ENCODE measurements around the gene NCOR1.
A peak's percentile ranks its signal among the peaks of the same experiment; 100 is the strongest.
"Not testable (repeated sequence)": the region's sequence is repeated elsewhere in the genome, so short reads cannot be mapped to it uniquely, and the experiment has no call there.

NCOR1 gene

GRCh38 chr17:16215965-16216316, 607 bp upstream of the NCOR1 start:
- no peak for DNase-seq (ENCODE audit: low read depth in 2 of 2, low spot score in 1 of 2)

GRCh38 chr17:16215002-16215272, 397 bp downstream of the NCOR1 start:
- DNase-seq (ENCODE audit: low read depth in 2 of 2, low spot score in 1 of 2) = peak in 1 of 2 donors; percentile 10

- no peak for DNase-seq (ENCODE audit: low read depth in 2 of 2, low spot score in 1 of 2)
These were observed 938 bp downstream of the NCOR1 start for GRCh38 chr17:16214190-16215001.

GRCh38 chr17:16212793-16213192, 2.5 kb downstream of the NCOR1 start:
- DNase-seq (ENCODE audit: low read depth in 2 of 2, low spot score in 1 of 2) = no peak

- no peak for DNase-seq (ENCODE audit: low read depth in 2 of 2, low spot score in 1 of 2)
These were observed 3.7 kb downstream of the NCOR1 start for GRCh38 chr17:16211590-16211989.

- not testable (repeated sequence) for DNase-seq (ENCODE audit: low read depth in 2 of 2, low spot score in 1 of 2)
These were observed 10.6 kb downstream of the NCOR1 start for GRCh38 chr17:16204763-16205162.

GRCh38 chr17:16202554-16203500, 12.5 kb downstream of the NCOR1 start:
- not testable (repeated sequence) for DNase-seq (ENCODE audit: low read depth in 2 of 2, low spot score in 1 of 2)

GRCh38 chr17:16201693-16202131, 13.6 kb downstream of the NCOR1 start:
- not testable (repeated sequence) for DNase-seq (ENCODE audit: low read depth in 2 of 2, low spot score in 1 of 2)

GRCh38 chr17:16199093-16199492, 16.2 kb downstream of the NCOR1 start:
- DNase-seq (ENCODE audit: low read depth in 2 of 2, low spot score in 1 of 2) = no peak

- DNase-seq (ENCODE audit: low read depth in 2 of 2, low spot score in 1 of 2) = no peak
These were observed 18.1 kb downstream of the NCOR1 start for GRCh38 chr17:16197276-16197675.

GRCh38 chr17:16194307-16194835, 21.0 kb downstream of the NCOR1 start:
- not testable (repeated sequence) for DNase-seq (ENCODE audit: low read depth in 2 of 2, low spot score in 1 of 2)

- no peak for DNase-seq (ENCODE audit: low read depth in 2 of 2, low spot score in 1 of 2)
These were observed 23.7 kb downstream of the NCOR1 start for GRCh38 chr17:16191604-16192003.

GRCh38 chr17:16190703-16191360, 24.5 kb downstream of the NCOR1 start:
- no peak for DNase-seq (ENCODE audit: low read depth in 2 of 2, low spot score in 1 of 2)

GRCh38 chr17:16189791-16190348, 25.5 kb downstream of the NCOR1 start:
- no peak for DNase-seq (ENCODE audit: low read depth in 2 of 2, low spot score in 1 of 2)

GRCh38 chr17:16187642-16188041, 27.7 kb downstream of the NCOR1 start:
- DNase-seq (ENCODE audit: low read depth in 2 of 2, low spot score in 1 of 2) = no peak

GRCh38 chr17:16181581-16181980, 33.8 kb downstream of the NCOR1 start:
- no peak for DNase-seq (ENCODE audit: low read depth in 2 of 2, low spot score in 1 of 2)

- no peak for DNase-seq (ENCODE audit: low read depth in 2 of 2, low spot score in 1 of 2)
These were observed 36.5 kb downstream of the NCOR1 start for GRCh38 chr17:16178836-16179235.

GRCh38 chr17:16171613-16172012, 43.7 kb downstream of the NCOR1 start:
- no peak for DNase-seq (ENCODE audit: low read depth in 2 of 2, low spot score in 1 of 2)

- DNase-seq (ENCODE audit: low read depth in 2 of 2, low spot score in 1 of 2) = not testable (repeated sequence)
These were observed 48.6 kb downstream of the NCOR1 start for GRCh38 chr17:16166766-16167165.

- no peak for DNase-seq (ENCODE audit: low read depth in 2 of 2, low spot score in 1 of 2)
These were observed 56.6 kb downstream of the NCOR1 start for GRCh38 chr17:16158714-16159113.

GRCh38 chr17:16155536-16155935, 59.8 kb downstream of the NCOR1 start:
- DNase-seq (ENCODE audit: low read depth in 2 of 2, low spot score in 1 of 2) = no peak

All from stimulated activated CD8-positive, alpha-beta memory T cell treated with anti-CD3 and anti-CD28 coated beads, Interleukin-4, amount 100 ng/mL, for 4 hours (primary cell).